Ovary (tissue), 3 donors: ENCODE results near the gene CPNE9.

ENCODE experiments used
- CTCF ChIP-seq, 3 donors: fragments of 450-650 bp in 2 of 3; fragments of 200-600 bp in 1 of 3; IDR thresholded peaks; one replicate each; pipeline versions ENCODE4 v1.5.1 to v1.8.0; 2016 to 2022; ENCODE audit warnings: antibody characterized with exemption in 3 of 3, mild to moderate bottlenecking in 1 of 3
- POLR2A ChIP-seq: fragments of 450-650 bp; IDR thresholded peaks from one replicate; pipeline ENCODE4 v1.6.1; 2017; ENCODE audit warnings: antibody characterized with exemption, mild to moderate bottlenecking, moderate library complexity
- donor health status: DM: no; HTN: no; CAD: no.

DNA sequence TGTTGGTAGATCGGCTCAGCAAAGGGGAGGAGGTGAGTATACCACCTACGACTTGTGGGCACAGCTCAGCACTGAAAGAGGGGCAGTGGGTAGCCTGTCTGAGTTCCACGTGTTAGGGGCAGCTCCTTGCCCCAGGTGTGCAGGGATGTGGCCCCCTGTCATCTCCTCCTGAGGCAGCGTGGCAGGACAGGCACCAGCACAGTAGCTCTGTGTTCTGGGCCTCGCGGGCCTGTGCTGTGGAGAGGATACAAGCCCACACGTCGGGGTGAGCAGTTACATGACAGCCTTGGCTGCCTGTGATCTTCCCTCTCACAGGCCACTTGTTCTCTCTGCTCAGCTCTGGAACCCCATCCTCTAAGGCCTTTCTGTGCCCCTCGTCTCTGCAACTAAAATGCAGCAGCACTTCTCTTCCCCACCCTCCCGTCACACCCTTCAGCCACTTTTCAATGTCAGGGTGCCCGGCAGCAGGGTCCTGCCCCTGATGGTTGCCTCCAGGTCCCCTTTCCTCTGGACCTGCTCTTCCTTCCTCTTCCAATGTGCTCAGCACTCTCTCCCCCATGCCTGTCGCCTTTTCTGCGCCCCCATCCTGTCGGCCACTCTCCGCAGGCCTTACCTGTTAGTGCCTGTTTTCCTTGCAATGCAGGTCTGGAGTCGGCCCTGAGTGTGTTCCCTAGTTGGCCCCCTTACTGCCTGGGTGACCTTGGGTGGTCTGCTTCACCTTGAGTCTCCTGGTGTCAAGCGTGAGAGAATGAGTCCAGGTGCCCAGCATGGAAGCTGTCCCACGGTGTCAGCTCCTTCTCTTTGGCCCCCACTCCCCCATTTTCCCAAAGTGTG lies 18.2 kb upstream of the CPNE9 start:
- TF ChIP-seq CTCF (IDR thresholded peaks at IDR 0.05) (no peak), POLR2A (no peak)
